ENCODE data around the gene UBASH3B.
"Not testable (repeated sequence)": the region's sequence is repeated elsewhere in the genome, so short reads cannot be mapped to it uniquely, and the experiment has no call there.

The UBASH3B gene

DNA sequence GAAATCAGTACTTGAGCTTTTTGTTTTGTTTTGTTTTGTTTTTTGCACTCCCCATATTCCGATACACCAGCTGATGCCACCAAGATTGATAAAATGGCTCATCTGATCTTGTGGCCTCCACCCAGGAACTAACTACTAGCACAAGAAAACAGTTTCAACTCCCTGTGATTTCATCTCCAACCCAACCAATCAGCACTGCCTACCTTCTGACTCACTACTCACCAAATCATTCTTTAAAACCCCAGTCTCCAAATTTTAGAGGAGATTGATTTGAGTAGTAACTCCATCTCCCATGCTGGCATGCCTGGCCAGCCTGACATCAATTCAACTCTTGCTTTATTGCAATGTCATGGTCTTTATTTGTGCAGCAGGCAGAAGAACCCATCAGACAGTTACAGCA is 166.7 kb downstream of the UBASH3B start:
- no peak for DNase-seq (ENCODE audit: low read depth)
- Histone ChIP-seq H3K4me3 (ENCODE audit: low read length) (no peak overlapping the region), H3K27me3 (replicated peaks; ENCODE audit: control insufficient read depth, insufficient read depth, low read length) (no peaks in the 10 kb centered on the region), H3K36me3 (ENCODE audit: control insufficient read depth, insufficient read depth, low read length, severe bottlenecking) (no peaks in the 10 kb centered on the region), H3K4me1 (ENCODE audit: control insufficient read depth, insufficient read depth, low read length) (no peaks in the 10 kb centered on the region), H3K9me3 (ENCODE audit: control insufficient read depth, low read length) (no peaks in the 10 kb centered on the region), H3K9ac (ENCODE audit: low read length) (no peak overlapping the region)

DNA sequence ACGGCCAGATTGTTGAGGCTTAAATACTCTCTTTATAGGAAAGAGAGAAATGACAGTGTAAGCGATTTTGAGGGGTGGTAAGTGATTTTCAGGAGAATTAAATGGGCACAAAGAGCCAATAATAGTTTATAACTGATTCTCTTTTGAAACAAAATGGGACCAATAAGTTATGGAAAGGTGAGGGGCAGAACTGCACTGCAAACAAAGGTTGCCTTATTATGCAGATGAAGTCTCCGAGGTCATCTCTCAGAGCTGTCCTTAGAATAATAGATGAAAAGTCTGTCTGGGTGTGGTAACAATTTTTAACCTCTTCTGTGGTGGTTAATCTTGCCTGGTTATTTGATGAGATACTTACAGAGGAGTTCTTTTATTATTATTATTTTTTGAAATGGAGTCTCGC is 168.0 kb downstream of the UBASH3B start:
- DNase-seq (ENCODE audit: low read depth): no peak
- H3K9me3 ChIP-seq (ENCODE audit: control insufficient read depth, low read length): no peaks in the 10 kb centered on the region

DNA sequence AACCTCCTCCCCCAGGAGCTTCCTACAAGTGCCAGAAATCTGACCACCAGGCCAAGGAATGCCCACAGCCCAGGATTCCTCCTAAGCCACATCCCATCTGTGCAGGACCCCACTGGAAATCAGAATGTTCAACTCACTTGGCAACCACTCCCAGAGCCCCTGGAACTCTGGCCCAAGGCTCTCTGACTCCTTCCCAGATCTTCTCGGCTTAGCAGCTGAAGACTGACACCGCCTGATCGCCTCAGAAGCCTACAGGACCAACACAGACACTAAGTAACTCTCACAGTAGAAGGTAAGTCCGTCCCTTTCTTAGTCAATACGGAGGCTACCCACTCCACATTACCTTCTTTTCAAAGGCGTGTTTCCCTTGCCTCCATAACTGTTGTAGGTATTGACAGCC is 173.8 kb downstream of the UBASH3B start:
- H3K27me3 ChIP-seq (replicated peaks; ENCODE audit: control insufficient read depth, insufficient read depth, low read length); H3K9me3 ChIP-seq (ENCODE audit: control insufficient read depth, low read length); DNase-seq (ENCODE audit: low read depth); H3K4me1 ChIP-seq (ENCODE audit: control insufficient read depth, insufficient read depth, low read length); H3K4me3 ChIP-seq (ENCODE audit: low read length); H3K36me3 ChIP-seq (ENCODE audit: control insufficient read depth, insufficient read depth, low read length, severe bottlenecking); H3K9ac ChIP-seq (ENCODE audit: low read length): not testable (repeated sequence)

More for the DNA sequence above, 168.0 kb downstream of the UBASH3B start:
- Histone ChIP-seq H3K4me1 (ENCODE audit: control insufficient read depth, insufficient read depth, low read length) (no peaks in the 10 kb centered on the region), H3K36me3 (ENCODE audit: control insufficient read depth, insufficient read depth, low read length, severe bottlenecking) (no peaks in the 10 kb centered on the region), H3K9ac (ENCODE audit: low read length) (no peak overlapping the region), H3K4me3 (ENCODE audit: low read length) (no peak overlapping the region), H3K27me3 (replicated peaks; ENCODE audit: control insufficient read depth, insufficient read depth, low read length) (no peaks in the 10 kb centered on the region)

DNA sequence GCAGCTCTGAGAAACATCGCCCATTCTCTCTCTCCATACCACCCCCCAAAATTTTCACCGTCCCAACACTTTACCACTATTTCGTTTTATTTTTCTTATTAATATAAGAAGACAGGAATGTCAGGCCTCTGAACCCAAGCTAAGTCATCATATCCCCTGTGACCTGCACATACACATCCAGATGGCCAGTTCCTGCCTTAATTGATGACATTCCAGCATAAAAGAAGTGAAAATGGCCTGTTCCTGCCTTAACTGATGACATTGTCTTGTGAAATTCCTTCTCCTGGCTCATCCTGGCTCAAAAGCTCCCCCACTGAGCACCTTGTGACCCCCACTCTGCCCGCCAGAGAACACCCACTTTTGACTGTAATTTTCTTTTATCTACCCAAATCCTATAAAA is 176.8 kb downstream of the UBASH3B start:
- not testable (repeated sequence) for H3K4me1 ChIP-seq (ENCODE audit: control insufficient read depth, insufficient read depth, low read length); DNase-seq (ENCODE audit: low read depth); H3K36me3 ChIP-seq (ENCODE audit: control insufficient read depth, insufficient read depth, low read length, severe bottlenecking); H3K27me3 ChIP-seq (replicated peaks; ENCODE audit: control insufficient read depth, insufficient read depth, low read length); H3K9me3 ChIP-seq (ENCODE audit: control insufficient read depth, low read length); H3K4me3 ChIP-seq (ENCODE audit: low read length); H3K9ac ChIP-seq (ENCODE audit: low read length)

DNA sequence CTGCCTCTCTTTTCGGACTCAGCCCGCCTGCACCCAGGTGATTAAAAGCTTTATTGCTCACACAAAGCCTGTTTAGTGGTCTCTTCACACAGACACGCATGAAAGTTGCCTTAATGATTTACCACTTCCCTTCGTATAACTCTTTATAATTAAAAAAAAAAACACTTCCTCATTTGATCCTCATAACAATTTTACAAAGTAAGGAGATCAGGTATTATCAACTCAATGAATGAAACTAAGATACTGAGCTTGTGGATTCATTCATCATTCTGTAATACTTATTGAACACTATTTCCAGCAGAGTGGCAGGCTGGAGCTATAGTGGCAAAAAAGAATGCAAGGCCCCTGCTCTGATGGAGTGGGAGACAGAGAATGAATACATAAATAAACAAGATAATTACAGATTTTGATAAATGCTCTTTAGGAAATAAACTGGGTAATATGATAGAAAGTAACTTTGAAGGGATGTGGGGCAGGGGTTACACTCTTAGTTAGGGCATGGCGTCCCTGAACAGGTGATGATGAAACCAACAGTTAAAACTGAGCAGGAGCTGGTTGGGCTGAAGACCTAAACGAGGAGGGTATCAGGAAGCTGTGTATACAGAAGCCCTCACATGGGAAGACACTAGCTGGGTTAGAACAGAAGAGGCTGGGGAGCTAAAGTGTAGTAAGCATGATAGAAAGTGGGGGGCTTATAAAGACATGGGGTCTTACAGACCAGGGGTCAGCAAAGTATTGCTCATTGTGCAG is 177.4 kb downstream of the UBASH3B start:
- Histone ChIP-seq H3K36me3 (ENCODE audit: control insufficient read depth, insufficient read depth, low read length, severe bottlenecking) (no peaks in the 10 kb centered on the region), H3K9ac (ENCODE audit: low read length) (no peak overlapping the region), H3K9me3 (ENCODE audit: control insufficient read depth, low read length) (no peaks in the 10 kb centered on the region), H3K4me1 (ENCODE audit: control insufficient read depth, insufficient read depth, low read length) (no peaks in the 10 kb centered on the region), H3K4me3 (ENCODE audit: low read length) (no peak overlapping the region), H3K27me3 (replicated peaks; ENCODE audit: control insufficient read depth, insufficient read depth, low read length) (no peaks in the 10 kb centered on the region)
- DNase-seq (ENCODE audit: low read depth): no peak

DNA sequence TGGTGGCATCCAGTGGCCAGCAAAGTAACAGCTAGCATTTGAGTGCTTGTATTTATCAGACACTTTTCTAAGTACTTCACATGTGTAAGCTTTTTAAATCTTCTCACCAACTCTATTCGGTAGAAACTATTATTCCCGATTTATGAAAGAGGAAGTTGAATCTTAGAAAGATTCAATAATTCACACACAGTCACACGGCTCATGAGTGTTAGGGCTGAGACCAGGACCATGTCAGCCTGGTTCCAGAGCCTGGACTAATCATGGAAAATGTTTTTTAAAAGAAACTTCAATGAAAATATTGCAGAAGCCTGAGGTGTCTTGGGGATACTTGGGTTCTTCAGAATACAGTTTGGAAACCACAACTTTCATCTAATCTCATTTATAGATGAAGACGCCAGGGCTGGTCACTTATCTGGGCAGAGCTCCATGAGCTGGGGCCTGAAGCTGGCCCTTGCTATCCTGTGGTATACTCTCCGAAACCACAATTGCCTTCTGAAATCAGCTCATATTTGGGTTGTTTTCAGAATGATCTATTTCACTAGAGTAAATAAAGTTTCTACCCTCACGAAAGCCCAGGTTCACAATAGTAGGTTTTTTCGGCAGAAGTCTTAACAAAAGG is 178.4 kb downstream of the UBASH3B start:
- no peaks in the 10 kb centered on the region for H3K27me3 ChIP-seq (replicated peaks; ENCODE audit: control insufficient read depth, insufficient read depth, low read length)
- no peak overlapping the region for H3K9ac ChIP-seq (ENCODE audit: low read length)
- no peak overlapping the region for H3K4me3 ChIP-seq (ENCODE audit: low read length)
- H3K4me1 ChIP-seq (ENCODE audit: control insufficient read depth, insufficient read depth, low read length): no peaks in the 10 kb centered on the region
- H3K36me3 ChIP-seq (ENCODE audit: control insufficient read depth, insufficient read depth, low read length, severe bottlenecking): no peaks in the 10 kb centered on the region
- DNase-seq (ENCODE audit: low read depth): no peak
- no peaks in the 10 kb centered on the region for H3K9me3 ChIP-seq (ENCODE audit: control insufficient read depth, low read length)

DNA sequence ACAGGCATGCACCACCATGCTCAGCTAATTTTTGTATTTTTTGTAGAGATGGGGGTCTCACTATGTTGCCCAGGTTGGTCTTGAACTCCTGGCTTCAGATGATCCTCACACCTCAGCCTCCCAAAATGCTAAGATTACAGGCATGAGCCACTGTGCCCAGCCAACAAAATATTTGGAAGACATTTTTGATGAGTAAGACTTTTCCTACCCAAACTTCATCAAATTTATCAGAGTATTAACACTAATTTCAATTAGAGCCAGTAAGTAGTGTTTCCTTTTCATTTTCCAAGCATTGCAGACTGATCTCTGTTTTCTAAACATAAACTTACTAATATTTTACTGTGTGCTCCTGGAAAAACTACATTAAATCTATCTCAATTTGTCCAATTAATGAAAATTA is 181.4 kb downstream of the UBASH3B start:
- no peak overlapping the region for H3K4me3 ChIP-seq (ENCODE audit: low read length)
- DNase-seq (ENCODE audit: low read depth): no peak
- no peaks in the 10 kb centered on the region for H3K4me1 ChIP-seq (ENCODE audit: control insufficient read depth, insufficient read depth, low read length)
- H3K9ac ChIP-seq (ENCODE audit: low read length): no peak overlapping the region
- no peaks in the 10 kb centered on the region for H3K27me3 ChIP-seq (replicated peaks; ENCODE audit: control insufficient read depth, insufficient read depth, low read length)
- no peaks in the 10 kb centered on the region for H3K9me3 ChIP-seq (ENCODE audit: control insufficient read depth, low read length)
- H3K36me3 ChIP-seq (ENCODE audit: control insufficient read depth, insufficient read depth, low read length, severe bottlenecking): no peaks in the 10 kb centered on the region

DNA sequence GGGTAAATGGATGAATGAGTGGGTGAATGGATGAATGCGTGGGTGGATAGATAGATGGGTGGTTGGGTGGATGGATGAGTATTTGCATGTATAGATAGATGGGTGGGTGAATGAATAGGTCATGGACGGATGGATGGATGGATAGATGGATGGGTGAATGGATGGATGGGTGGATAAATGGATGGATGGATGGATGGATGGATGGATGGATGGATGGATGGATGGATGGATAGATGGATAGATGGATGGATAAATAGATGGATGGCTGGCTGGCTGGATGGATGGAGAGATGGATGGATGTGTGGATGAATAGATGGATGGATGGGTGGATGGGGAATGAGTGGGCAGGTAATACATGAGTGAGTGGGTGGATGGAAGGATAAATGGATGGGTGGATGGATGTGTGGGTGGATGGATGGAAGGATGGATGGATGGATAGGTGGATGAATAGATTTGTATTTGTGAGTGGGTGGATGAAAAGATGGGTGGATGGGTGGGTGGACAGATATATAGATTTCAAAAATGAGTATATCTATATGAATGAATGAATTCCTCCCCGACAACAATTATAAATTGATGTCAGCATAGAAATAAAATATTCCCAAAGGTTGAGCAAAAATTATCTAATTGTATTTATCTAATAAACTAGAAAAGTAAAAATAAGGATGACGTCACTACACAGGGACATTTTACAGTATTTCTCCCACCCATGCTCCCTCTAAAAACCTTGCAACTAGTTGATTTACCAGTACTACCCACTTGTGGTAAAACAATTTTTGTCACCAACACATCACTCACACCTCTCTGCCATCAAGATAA is 182.2 kb downstream of the UBASH3B start:
- Histone ChIP-seq H3K27me3 (replicated peaks; ENCODE audit: control insufficient read depth, insufficient read depth, low read length) (no peaks in the 10 kb centered on the region), H3K4me1 (ENCODE audit: control insufficient read depth, insufficient read depth, low read length) (no peaks in the 10 kb centered on the region), H3K9ac (ENCODE audit: low read length) (no peak overlapping the region), H3K9me3 (ENCODE audit: control insufficient read depth, low read length) (no peaks in the 10 kb centered on the region), H3K36me3 (ENCODE audit: control insufficient read depth, insufficient read depth, low read length, severe bottlenecking) (no peaks in the 10 kb centered on the region), H3K4me3 (ENCODE audit: low read length) (no peak overlapping the region)
- no peak for DNase-seq (ENCODE audit: low read depth)

DNA sequence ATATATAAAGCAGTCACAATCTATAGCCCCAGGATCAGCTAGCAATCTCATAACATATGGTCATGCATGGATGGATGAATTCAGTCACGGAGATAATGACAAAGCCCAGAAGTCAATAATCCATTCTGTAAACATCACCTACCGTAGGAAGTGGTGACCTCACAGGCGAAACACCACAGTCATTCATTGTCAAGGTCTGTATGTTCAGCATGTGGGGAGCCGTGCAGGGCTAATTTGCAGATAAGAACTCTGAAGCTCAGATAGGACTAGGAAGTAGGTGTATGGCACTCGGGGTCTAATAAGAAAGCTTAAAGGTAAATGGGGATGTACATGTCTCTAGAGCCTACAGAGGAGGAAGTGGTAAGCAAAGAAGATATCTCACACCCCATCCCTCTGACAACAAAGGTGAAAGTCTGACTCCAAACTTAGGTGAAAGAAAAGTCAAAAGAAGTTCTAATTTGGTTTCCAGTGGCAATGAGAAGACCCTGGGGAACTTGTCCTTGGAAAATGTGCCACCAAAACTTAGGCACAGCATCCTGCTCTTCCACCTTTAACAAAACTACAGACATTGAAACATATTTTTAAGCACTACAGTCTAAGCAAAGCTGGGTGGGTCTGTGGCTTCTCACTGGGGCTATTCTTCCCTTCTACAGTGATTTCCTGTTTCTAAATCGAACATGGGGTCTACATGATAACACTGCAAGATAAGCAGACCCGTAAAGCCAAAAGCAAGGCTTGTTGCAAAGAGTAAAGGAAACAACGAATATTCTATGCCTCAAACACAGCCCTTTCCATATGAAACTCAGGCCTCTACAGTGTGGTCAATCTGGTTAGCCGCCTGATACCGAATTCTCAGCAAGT is 188.0 kb downstream of the UBASH3B start:
- peaks cover 14% of the 10 kb centered on the region for H3K4me1 ChIP-seq (ENCODE audit: control insufficient read depth, insufficient read depth, low read length)
- no peaks in the 10 kb centered on the region for H3K27me3 ChIP-seq (replicated peaks; ENCODE audit: control insufficient read depth, insufficient read depth, low read length)
- H3K4me3 ChIP-seq (ENCODE audit: low read length): no peak overlapping the region
- no peak overlapping the region for H3K9ac ChIP-seq (ENCODE audit: low read length)
- no peak for DNase-seq (ENCODE audit: low read depth)
- H3K36me3 ChIP-seq (ENCODE audit: control insufficient read depth, insufficient read depth, low read length, severe bottlenecking): no peaks in the 10 kb centered on the region
- no peaks in the 10 kb centered on the region for H3K9me3 ChIP-seq (ENCODE audit: control insufficient read depth, low read length)

DNA sequence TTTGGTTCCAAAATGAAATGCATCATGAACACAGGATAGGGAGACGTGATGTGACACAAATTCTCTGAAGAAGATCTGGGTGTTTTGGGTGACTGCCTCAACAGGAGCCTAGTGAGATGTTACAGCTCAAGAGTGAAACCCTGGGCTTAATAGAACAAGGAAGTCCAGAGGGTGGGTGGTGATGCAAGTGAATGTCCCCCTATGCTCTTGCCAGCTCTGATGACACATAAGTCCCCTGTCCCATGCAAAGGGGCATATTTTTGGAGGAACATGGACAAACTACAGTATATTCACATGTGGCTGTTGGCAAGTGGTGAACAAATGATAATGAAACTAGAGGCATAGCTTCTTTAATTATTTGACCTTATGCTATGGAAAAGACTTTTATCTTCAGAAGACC is 191.9 kb downstream of the UBASH3B start:
- no peak overlapping the region for H3K9ac ChIP-seq (ENCODE audit: low read length)
- H3K9me3 ChIP-seq (ENCODE audit: control insufficient read depth, low read length): no peaks in the 10 kb centered on the region
- no peaks in the 10 kb centered on the region for H3K36me3 ChIP-seq (ENCODE audit: control insufficient read depth, insufficient read depth, low read length, severe bottlenecking)
- no peaks in the 10 kb centered on the region for H3K27me3 ChIP-seq (replicated peaks; ENCODE audit: control insufficient read depth, insufficient read depth, low read length)
- no peak overlapping the region for H3K4me3 ChIP-seq (ENCODE audit: low read length)
- DNase-seq (ENCODE audit: low read depth): no peak
- H3K4me1 ChIP-seq (ENCODE audit: control insufficient read depth, insufficient read depth, low read length): peaks cover 18% of the 10 kb centered on the region

DNA sequence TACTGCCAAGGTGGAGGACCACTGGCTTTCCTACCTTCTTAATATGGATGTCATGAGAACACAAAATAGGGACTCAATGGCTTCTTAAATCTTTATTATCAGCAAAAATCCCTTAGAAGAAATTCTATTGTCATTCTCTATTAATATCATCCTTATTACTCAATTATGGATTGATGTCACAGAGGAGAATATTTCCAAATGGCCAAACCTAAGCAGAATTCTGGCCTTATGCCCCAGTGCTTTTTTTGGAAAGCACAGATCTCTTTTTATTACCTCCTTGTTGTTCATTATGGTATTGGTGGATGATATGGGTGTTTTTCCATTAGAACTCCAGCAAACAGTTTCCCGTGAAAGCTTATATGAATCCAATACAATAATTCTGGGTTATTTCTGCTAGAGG is 192.7 kb downstream of the UBASH3B start:
- peaks cover 21% of the 10 kb centered on the region for H3K4me1 ChIP-seq (ENCODE audit: control insufficient read depth, insufficient read depth, low read length)
- no peak for DNase-seq (ENCODE audit: low read depth)
- no peak overlapping the region for H3K9ac ChIP-seq (ENCODE audit: low read length)
- H3K36me3 ChIP-seq (ENCODE audit: control insufficient read depth, insufficient read depth, low read length, severe bottlenecking): no peaks in the 10 kb centered on the region
- no peaks in the 10 kb centered on the region for H3K27me3 ChIP-seq (replicated peaks; ENCODE audit: control insufficient read depth, insufficient read depth, low read length)
- no peaks in the 10 kb centered on the region for H3K9me3 ChIP-seq (ENCODE audit: control insufficient read depth, low read length)
- no peak overlapping the region for H3K4me3 ChIP-seq (ENCODE audit: low read length)

All from adipocyte (in vitro differentiated cells).